GM23338 (cell line): ENCODE results near the gene R3HCC1L. TPM values are rescaled to one million over a fixed set of nuclear protein-coding genes. Genes with fewer than 3 reads are reported as not detected.
"Not testable (repeated sequence)": the region's sequence is repeated elsewhere in the genome, so short reads cannot be mapped to it uniquely, and the experiment has no call there.

Experiments used
- ATAC-seq: fragments of 200-7000 bp; cut with Tn5 transposase; 3 replicates; pipeline ENCODE4 v1.9.1; 2020
- DNase-seq: peaks from one replicate; pipeline ENCODE4 v3.0.0-alpha.2; 2015; ENCODE audit warnings: low spot score
- H2AFZ ChIP-seq: fragments of 200-600 bp; sonication (generic); 2 replicates; pipeline ENCODE4 v1.8.0; 2016; ENCODE audit warnings: antibody characterized with exemption, mild to moderate bottlenecking, moderate library complexity
- H3F3A ChIP-seq: fragments of 200-600 bp; sonication (generic); replicated peaks from 2 replicates; pipeline ENCODE4 v1.8.0; 2017; ENCODE audit warnings: antibody characterized with exemption, mixed run types, low read depth
- H3K27ac ChIP-seq: fragments of 200-600 bp; sonication (generic); 2 replicates; pipeline ENCODE4 v1.6.1; 2016; ENCODE audit warnings: low read depth
- H3K27me3 ChIP-seq: fragments of 200-600 bp; sonication (generic); 2 replicates; pipeline ENCODE4 v1.8.0; 2016; ENCODE audit warnings: mild to moderate bottlenecking, mixed run types, moderate library complexity; ENCODE audit not compliant: insufficient read depth
- H3K36me3 ChIP-seq: fragments of 200-600 bp; sonication (generic); 2 replicates; pipeline ENCODE4 v1.8.0; 2016; ENCODE audit warnings: mild to moderate bottlenecking; ENCODE audit not compliant: insufficient read depth
- H3K4me1 ChIP-seq: fragments of 200-600 bp; sonication (generic); 2 replicates; pipeline ENCODE4 v1.8.0; 2016; ENCODE audit warnings: mild to moderate bottlenecking, moderate library complexity; ENCODE audit not compliant: insufficient read depth
- H3K4me2 ChIP-seq: fragments of 200-600 bp; sonication (generic); 2 replicates; pipeline ENCODE4 v1.7.1; 2017; ENCODE audit warnings: mixed run types
- H3K4me3 ChIP-seq: fragments of 200-600 bp; sonication (generic); 2 replicates; pipeline ENCODE4 v1.6.1; 2016; ENCODE audit warnings: mixed run types
- H3K79me2 ChIP-seq: fragments of 200-600 bp; sonication (generic); replicated peaks from 2 replicates; pipeline ENCODE4 v1.8.0; 2017; ENCODE audit warnings: mild to moderate bottlenecking; ENCODE audit not compliant: insufficient read depth
- H3K9me2 ChIP-seq: fragments of 200-600 bp; sonication (generic); 2 replicates; pipeline ENCODE4 v1.8.0; 2017; ENCODE audit not compliant: insufficient read depth
- H4K20me1 ChIP-seq: fragments of 200-600 bp; sonication (generic); replicated peaks from 2 replicates; pipeline ENCODE4 v1.8.0; 2017; ENCODE audit warnings: mild to moderate bottlenecking; ENCODE audit not compliant: insufficient read depth
- H3K27ac Mint-ChIP-seq: 2 replicates; pipeline ENCODE4 v1.8.0; 2020; ENCODE audit warnings: inconsistent platforms, mild to moderate bottlenecking, moderate library complexity, mixed read lengths
- H3K27me3 Mint-ChIP-seq: 3 replicates; pipeline ENCODE4 v1.8.0; 2022; ENCODE audit warnings: low read depth, mild to moderate bottlenecking, moderate library complexity, mixed read lengths, inconsistent platforms; ENCODE audit not compliant: insufficient read depth, poor library complexity
- H3K36me3 Mint-ChIP-seq: 3 replicates; pipeline ENCODE4 v1.8.0; 2021; ENCODE audit warnings: low read depth, mild to moderate bottlenecking, inconsistent platforms, moderate library complexity, mixed read lengths
- H3K4me1 Mint-ChIP-seq: 3 replicates; pipeline ENCODE4 v1.8.0; 2020; ENCODE audit warnings: mild to moderate bottlenecking, inconsistent platforms, mixed read lengths
- H3K4me3 Mint-ChIP-seq: 3 replicates; pipeline ENCODE4 v1.8.0; 2021; ENCODE audit warnings: moderate library complexity, mild to moderate bottlenecking, inconsistent platforms, mixed read lengths
- H3K9me3 Mint-ChIP-seq: 3 replicates; pipeline ENCODE4 v1.8.0; 2020; ENCODE audit warnings: moderate library complexity, mild to moderate bottlenecking, inconsistent platforms, mixed read lengths
- CREB1 ChIP-seq: fragments of 250-450 bp; sonication (Bioruptor Pico); IDR thresholded peaks from 2 replicates; pipeline ENCODE4 v1.5.0; 2020; ENCODE audit warnings: low read depth, mild to moderate bottlenecking, moderate library complexity
- ETS1 ChIP-seq: IDR thresholded peaks from 2 replicates; pipeline ENCODE4 v1.6.1; 2016; ENCODE audit warnings: antibody characterized with exemption
- EZH2phosphoT487 ChIP-seq: fragments of 200-600 bp; sonication (generic); IDR thresholded peaks from one replicate; pipeline ENCODE4 v1.8.1; 2018; ENCODE audit warnings: antibody characterized with exemption; ENCODE audit not compliant: unreplicated experiment
- NANOG ChIP-seq: IDR thresholded peaks from 2 replicates; pipeline ENCODE4 v1.6.1; 2016; ENCODE audit warnings: antibody characterized with exemption, borderline replicate concordance
- POLR2AphosphoS5 ChIP-seq: IDR thresholded peaks from 2 replicates; pipeline ENCODE4 v1.6.1; 2016; ENCODE audit warnings: antibody characterized with exemption, low read depth
- STAT1 ChIP-seq: IDR thresholded peaks from one replicate; pipeline ENCODE4 v1.6.1; 2016; ENCODE audit warnings: antibody characterized with exemption; ENCODE audit not compliant: unreplicated experiment
- ZNF331 ChIP-seq: fragments of 250-450 bp; sonication (Bioruptor Pico); IDR thresholded peaks from 2 replicates; pipeline ENCODE4 v1.5.0; 2020; ENCODE audit warnings: low read depth, mild to moderate bottlenecking, moderate library complexity
- polyA plus RNA-seq: library from polyadenylated mRNA; unstranded; fragments of >200 nt; fragmentation: Nextera tagmentation; extraction: Ambion mirVana; gene quantifications from 2 replicates; pipeline ENCODE4 v1.2.1, GENCODE V29; 2016
- total RNA-seq: library from RNA; depleted of rRNA; stranded (reverse); fragments of >200 nt; shearing (Covaris generic); gene quantifications from 2 replicates; pipeline ENCODE4 v1.2.3, GENCODE V29; 2014

Gene R3HCC1L
- total and polyA plus RNA-seq, 2 experiments from 2014 or later, result 9.3 to 15.8 TPM

- H3K4me3 ChIP-seq, result no peak overlapping the region
- H3K27ac ChIP-seq, result no peak overlapping the region
- Mint-ChIP-seq H3K4me3 (no peak overlapping the region), H3K27ac (no peak overlapping the region), H3K4me1 (peaks cover 8% of the 10 kb centered on the region; the same call in 2 of the 3 replicates), H3K27me3 (peaks cover 2% of the 10 kb centered on the region), H3K9me3 (peaks cover 9% of the 10 kb centered on the region; the same call in 1 of the 3 replicates), H3K36me3 (peaks cover 9% of the 10 kb centered on the region; the same call in 2 of the 3 replicates)
- H3K4me1 ChIP-seq, result no peaks in the 10 kb centered on the region
- no peak for TF ChIP-seq ETS1
- no peak for TF ChIP-seq CREB1 (CRISPR knock-in tag)
- TF ChIP-seq ZNF331 (CRISPR knock-in tag), result no peak
- TF ChIP-seq STAT1, result no peak
- no peak for TF ChIP-seq NANOG
- TF ChIP-seq POLR2AphosphoS5, result no peak
- TF ChIP-seq EZH2phosphoT487, result no peak
- no peaks in the 10 kb centered on the region for H3K9me2 ChIP-seq
- DNase-seq, result no peak
- no peak overlapping the region for H3K4me2 ChIP-seq
- H3K27me3 ChIP-seq, result no peaks in the 10 kb centered on the region
- ATAC-seq, result no peak
- H3F3A ChIP-seq, result no peaks in the 10 kb centered on the region
- H3K36me3 ChIP-seq, result no peaks in the 10 kb centered on the region
- H4K20me1 ChIP-seq, result peaks cover 11% of the 10 kb centered on the region; the same call in 1 of the 2 replicates
- no peak overlapping the region for H2AFZ ChIP-seq
- H3K79me2 ChIP-seq, result peaks cover 36% of the 10 kb centered on the region
Measured at GRCh38 chr10:98226508-98227144, 92.2 kb downstream of the R3HCC1L start.

GRCh38 chr10:98227713-98228112 lies 93.3 kb downstream of the R3HCC1L start:
- H3K27ac ChIP-seq, H3K27me3 Mint-ChIP-seq, DNase-seq, H3K27me3 ChIP-seq, H3K4me1 Mint-ChIP-seq, H3K36me3 Mint-ChIP-seq, H3K4me3 Mint-ChIP-seq, H2AFZ ChIP-seq, H3K9me2 ChIP-seq, H3K4me1 ChIP-seq, H3F3A ChIP-seq, H3K9me3 Mint-ChIP-seq, H3K27ac Mint-ChIP-seq, H3K4me2 ChIP-seq, ATAC-seq, H3K4me3 ChIP-seq, H3K36me3 ChIP-seq, H4K20me1 ChIP-seq: not testable (repeated sequence)
- H3K79me2 ChIP-seq, result peaks cover 32% of the 10 kb centered on the region

GRCh38 chr10:98228266-98228665 lies 93.8 kb downstream of the R3HCC1L start:
- H3K27me3 ChIP-seq, ATAC-seq, H3F3A ChIP-seq, H3K4me1 ChIP-seq, H2AFZ ChIP-seq, H3K27ac Mint-ChIP-seq, H3K4me3 ChIP-seq, H3K27ac ChIP-seq, H3K4me2 ChIP-seq, H3K9me2 ChIP-seq, H3K36me3 Mint-ChIP-seq, H4K20me1 ChIP-seq, H3K36me3 ChIP-seq, H3K27me3 Mint-ChIP-seq, H3K9me3 Mint-ChIP-seq, H3K4me3 Mint-ChIP-seq, DNase-seq: not testable (repeated sequence)
- H3K4me1 Mint-ChIP-seq, result peaks cover 12% of the 10 kb centered on the region; the same call in 2 of the 3 replicates
- peaks cover 31% of the 10 kb centered on the region for H3K79me2 ChIP-seq
